B cell (primary cell): ENCODE measurements around the gene KICS2. TPM values are rescaled to one million over a fixed set of nuclear protein-coding genes. Genes with fewer than 3 reads are reported as not detected.

Experiments
- ATAC-seq: fragments of 200-7000 bp; cut with Tn5 transposase; one replicate; pipeline ENCODE4 v1.10.0; 2021; ENCODE audit warnings: low read depth, mild to moderate bottlenecking, moderate number of reproducible peaks, moderate library complexity
- CTCF ChIA-PET: fragments of 350-600 bp; sonication (Branson Sonifier 250); formaldehyde crosslinking; loops from one replicate; lab custom pipeline; 2021; ENCODE audit warnings: antibody characterized with exemption, inconsistent platforms; lab: Charles Lee
- POLR2A ChIA-PET: fragments of 350-600 bp; sonication (Branson Sonifier 250); formaldehyde crosslinking; loops from one replicate; lab custom pipeline; 2021; ENCODE audit warnings: antibody characterized with exemption; lab: Charles Lee
- DNase-seq: peaks from one replicate; pipeline ENCODE4 v3.0.0; 2013
- H2AFZ ChIP-seq: 2 replicates; pipeline ENCODE4 v1.6.1; 2012; ENCODE audit warnings: mild to moderate bottlenecking, low read depth, low read length; ENCODE audit not compliant: insufficient read depth, poor library complexity, severe bottlenecking
- H3K27ac ChIP-seq, 2 donors: 1 replicate in 1 of 2; 2 replicates in 1 of 2; pipeline ENCODE4 v1.5.1; 2012 to 2013; ENCODE audit warnings: low read length in 2 of 2, mild to moderate bottlenecking in 2 of 2, moderate library complexity in 1 of 2
- H3K27me3 ChIP-seq, 4 experiments: fragments of 200-600 bp in 1 of 4; sonication (generic) in 1 of 4; replicated peaks in 1 of 4; 1 replicate in 2 of 4; 2 replicates in 2 of 4; pipeline versions ENCODE4 v1.6.1 to v1.7.0; 2013 to 2016; ENCODE audit warnings: low read length in 3 of 4, mild to moderate bottlenecking in 2 of 4, mixed read lengths in 1 of 4, moderate library complexity in 1 of 4; ENCODE audit not compliant: insufficient read depth in 4 of 4, control insufficient read depth in 3 of 4; ENCODE audit errors: control extremely low read depth in 1 of 4
- H3K36me3 ChIP-seq, 2 experiments: replicated peaks in 1 of 2; 1 replicate in 1 of 2; 2 replicates in 1 of 2; pipeline versions ENCODE4 v1.6.1 to v1.7.1; 2013; ENCODE audit warnings: low read length in 1 of 2; ENCODE audit not compliant: insufficient read depth in 2 of 2, control insufficient read depth in 1 of 2; ENCODE audit errors: control extremely low read depth in 1 of 2, extremely low read depth in 1 of 2
- H3K4me1 ChIP-seq, 2 donors: fragments of 200-600 bp in 1 of 2; sonication (generic) in 1 of 2; 1 replicate in 1 of 2; 2 replicates in 1 of 2; pipeline versions ENCODE4 v1.5.1 to v1.6.1; 2013 to 2017; ENCODE audit warnings: low read length in 2 of 2; ENCODE audit not compliant: control insufficient read depth in 2 of 2, insufficient read depth in 2 of 2
- H3K4me2 ChIP-seq: replicated peaks from 2 replicates; pipeline ENCODE3; 2012; ENCODE audit warnings: mild to moderate bottlenecking, low read depth, low read length; ENCODE audit not compliant: poor library complexity, severe bottlenecking
- H3K4me3 ChIP-seq, 5 experiments: fragments of 200-600 bp in 1 of 5; sonication (generic) in 1 of 5; 1 replicate in 3 of 5; 2 replicates in 2 of 5; pipeline versions ENCODE4 v1.5.1 to v1.7.0; 2011 to 2016; ENCODE audit warnings: low read length in 4 of 5, mild to moderate bottlenecking in 4 of 5, low read depth in 2 of 5, control low read depth in 1 of 5, moderate library complexity in 1 of 5; ENCODE audit not compliant: insufficient read depth in 1 of 5; ENCODE audit errors: control extremely low read depth in 1 of 5, extremely low read depth in 1 of 5
- H3K79me2 ChIP-seq: fragments of 200-600 bp; sonication (generic); one replicate; pipeline ENCODE4 v1.6.0; 2016; ENCODE audit warnings: low read length; ENCODE audit not compliant: control insufficient read depth, insufficient read depth
- H3K9ac ChIP-seq: fragments of 200-600 bp; sonication (generic); 2 replicates; pipeline ENCODE4 v1.6.1; 2017; ENCODE audit warnings: mild to moderate bottlenecking, low read length, moderate library complexity
- H3K9me3 ChIP-seq, 3 donors: one replicate each; pipeline versions ENCODE4 v1.6.1 to v1.7.1; 2013; ENCODE audit warnings: low read length in 2 of 3; ENCODE audit not compliant: control insufficient read depth in 2 of 3, insufficient read depth in 1 of 3; ENCODE audit errors: control extremely low read depth in 1 of 3
- H4K20me1 ChIP-seq: 2 replicates; pipeline ENCODE4 v1.6.0; 2012; ENCODE audit warnings: mild to moderate bottlenecking, low read length; ENCODE audit not compliant: insufficient read depth, control insufficient read depth, poor library complexity, severe bottlenecking
- H3K27ac Mint-ChIP-seq: one replicate; pipeline ENCODE4 v1.8.0; 2021; ENCODE audit warnings: mixed read lengths
- H3K27me3 Mint-ChIP-seq: one replicate; pipeline ENCODE4 v1.8.0; 2021; ENCODE audit warnings: mixed read lengths
- H3K4me1 Mint-ChIP-seq: one replicate; pipeline ENCODE4 v1.8.0; 2021; ENCODE audit warnings: mixed read lengths
- H3K4me3 Mint-ChIP-seq: one replicate; pipeline ENCODE4 v1.8.0; 2021; ENCODE audit warnings: mixed read lengths
- H3K9me3 Mint-ChIP-seq: one replicate; pipeline ENCODE4 v1.8.0; 2022; ENCODE audit warnings: mixed read lengths; ENCODE audit not compliant: insufficient read depth
- EZH2 ChIP-seq: IDR thresholded peaks from 2 replicates; pipeline ENCODE4 v1.6.1; 2012; ENCODE audit warnings: borderline replicate concordance, low read depth, mild to moderate bottlenecking, moderate library complexity, low read length; ENCODE audit not compliant: insufficient read depth, poor library complexity, severe bottlenecking
- WGBS: methylation state at CpG from one replicate; pipeline ENCODE4 v1.1.5; 2013; ENCODE audit warnings: missing lambda C conversion rate; ENCODE audit not compliant: insufficient coverage; 5-methylcytosine and 5-hydroxymethylcytosine counted together
- intact Hi-C: fragments of 100-400 bp; cut with micrococcal nuclease; formaldehyde crosslinking; loops from one replicate; pipeline ENCODE4 v1.10.0; 2022
- polyA plus RNA-seq: library from polyadenylated mRNA; depleted of rRNA; stranded (reverse); fragments of >200 nt; gene quantifications from 2 replicates; pipeline ENCODE4 v1.2.3, GENCODE V29; 2012
- total RNA-seq, 2 donors: library from RNA; stranded (reverse); fragments of 120-200 nt in 1 of 2; gene quantifications; 1 replicate in 1 of 2; 2 replicates in 1 of 2; pipeline versions ENCODE4 v1.2.3 to v1.2.4, GENCODE V29; 2013 to 2022
- TF ChIP-seq, protein P1 (sequence below): fragments of 200-600 bp; IDR thresholded peaks from one replicate; pipeline ENCODE4 v1.8.0; 2022; ENCODE audit warnings: antibody characterized with exemption, mild to moderate bottlenecking

KICS2 gene
- total and polyA plus RNA-seq, 2 donors (not counting 1 experiment from before 2014, with no cell fraction given) = 16.6 to 21.2 TPM

DNA sequence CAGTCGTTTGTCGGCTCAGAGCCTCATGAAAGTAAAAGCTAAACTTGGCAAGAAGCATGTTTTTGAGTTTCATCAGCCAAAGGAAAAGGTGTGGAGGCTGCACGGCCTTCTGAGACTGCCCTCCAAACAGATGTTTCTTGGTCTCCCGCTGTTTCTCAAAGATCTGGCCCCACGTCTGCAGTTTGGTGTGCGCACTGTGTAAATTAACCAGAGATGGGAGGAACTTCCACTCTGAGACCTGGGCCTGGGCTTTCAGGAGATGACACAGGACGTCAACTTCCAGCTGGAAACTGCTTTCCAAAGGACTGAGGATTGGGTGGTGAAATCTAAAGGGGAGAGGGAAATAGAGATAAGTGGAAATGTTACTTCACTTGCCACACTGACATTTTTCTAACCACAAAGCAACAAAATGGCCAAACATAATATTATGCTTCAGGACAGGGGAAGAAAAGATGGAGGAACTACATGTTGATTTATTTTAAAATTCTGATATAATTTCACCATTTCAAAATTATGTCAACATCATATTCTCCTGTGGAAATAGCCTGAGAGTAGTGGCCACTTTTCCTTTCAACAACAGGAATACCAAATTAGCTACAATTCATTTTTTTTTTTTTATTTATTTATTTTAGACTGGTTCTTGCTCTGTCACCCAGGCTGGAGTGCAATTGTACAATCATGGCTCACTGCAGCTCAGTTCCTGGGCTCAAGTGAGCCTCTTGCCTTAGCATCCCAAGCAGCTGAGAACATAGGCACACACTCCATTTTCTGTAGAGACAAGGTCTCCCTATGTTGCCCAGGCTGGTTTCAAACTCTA is 27.6 kb downstream of the KICS2 start:
- CTCF ChIA-PET = no interaction called here
- WGBS = 87% methylated on average over 6 of the region's 7 CpGs
- intact Hi-C loops = no loop called here
- no peak overlapping the region for H3K27ac Mint-ChIP-seq
- no peaks in the 10 kb centered on the region for H3K9me3 Mint-ChIP-seq
- Histone ChIP-seq H3K9me3 (no peaks in the 10 kb centered on the region), H3K9ac (no peak overlapping the region), H3K27me3 (no peaks in the 10 kb centered on the region), H3K4me2 (no peak overlapping the region), H3K27ac (no peak overlapping the region), H3K4me3 (no peak overlapping the region), H2AFZ (no peak overlapping the region), H3K4me1 (no peaks in the 10 kb centered on the region), H4K20me1 (no peaks in the 10 kb centered on the region), H3K36me3 (peaks cover 10 to 25% of the 10 kb centered on the region in 2 experiments), H3K79me2 (no peaks in the 10 kb centered on the region)
- ATAC-seq (no peak), DNase-seq (no peak)
- no peaks in the 10 kb centered on the region for H3K4me1 Mint-ChIP-seq
- POLR2A ChIA-PET = no interaction called here
- H3K27me3 Mint-ChIP-seq = no peaks in the 10 kb centered on the region
- TF ChIP-seq, protein P1, sequence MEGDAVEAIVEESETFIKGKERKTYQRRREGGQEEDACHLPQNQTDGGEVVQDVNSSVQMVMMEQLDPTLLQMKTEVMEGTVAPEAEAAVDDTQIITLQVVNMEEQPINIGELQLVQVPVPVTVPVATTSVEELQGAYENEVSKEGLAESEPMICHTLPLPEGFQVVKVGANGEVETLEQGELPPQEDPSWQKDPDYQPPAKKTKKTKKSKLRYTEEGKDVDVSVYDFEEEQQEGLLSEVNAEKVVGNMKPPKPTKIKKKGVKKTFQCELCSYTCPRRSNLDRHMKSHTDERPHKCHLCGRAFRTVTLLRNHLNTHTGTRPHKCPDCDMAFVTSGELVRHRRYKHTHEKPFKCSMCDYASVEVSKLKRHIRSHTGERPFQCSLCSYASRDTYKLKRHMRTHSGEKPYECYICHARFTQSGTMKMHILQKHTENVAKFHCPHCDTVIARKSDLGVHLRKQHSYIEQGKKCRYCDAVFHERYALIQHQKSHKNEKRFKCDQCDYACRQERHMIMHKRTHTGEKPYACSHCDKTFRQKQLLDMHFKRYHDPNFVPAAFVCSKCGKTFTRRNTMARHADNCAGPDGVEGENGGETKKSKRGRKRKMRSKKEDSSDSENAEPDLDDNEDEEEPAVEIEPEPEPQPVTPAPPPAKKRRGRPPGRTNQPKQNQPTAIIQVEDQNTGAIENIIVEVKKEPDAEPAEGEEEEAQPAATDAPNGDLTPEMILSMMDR = no peak
- TF ChIP-seq EZH2 = no peak
- no peak overlapping the region for H3K4me3 Mint-ChIP-seq

DNA sequence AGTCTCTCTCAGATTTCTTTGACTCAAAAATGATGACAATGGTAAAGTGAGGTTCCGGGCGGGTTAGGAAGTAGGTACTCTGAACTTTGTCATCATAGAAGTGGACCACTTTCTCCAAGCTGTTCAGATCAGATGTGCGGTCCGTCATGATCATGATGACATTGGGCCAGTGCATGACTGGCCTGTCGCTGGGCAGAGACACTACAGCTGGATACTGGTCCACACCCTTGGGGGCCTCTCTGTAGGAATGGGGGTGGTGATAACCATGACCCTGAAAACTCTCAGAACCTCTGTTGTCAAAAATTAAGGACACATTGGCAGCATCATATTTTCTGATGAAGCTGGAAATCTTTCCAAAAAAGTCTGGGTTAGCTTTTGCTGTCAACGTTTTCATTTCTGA is 28.2 kb downstream of the KICS2 start:
- no peaks in the 10 kb centered on the region for H3K27me3 Mint-ChIP-seq
- Histone ChIP-seq H3K9me3 (no peaks in the 10 kb centered on the region), H4K20me1 (no peaks in the 10 kb centered on the region), H3K4me2 (no peak overlapping the region), H3K27me3 (no peaks in the 10 kb centered on the region), H3K4me3 (no peak overlapping the region), H3K36me3 (peaks cover 10 to 25% of the 10 kb centered on the region in 2 experiments), H2AFZ (no peak overlapping the region), H3K27ac (no peak overlapping the region), H3K79me2 (no peaks in the 10 kb centered on the region), H3K4me1 (no peaks in the 10 kb centered on the region), H3K9ac (no peak overlapping the region)
- intact Hi-C loops = no loop called here
- H3K4me3 Mint-ChIP-seq = no peak overlapping the region
- DNase-seq (no peak), ATAC-seq (no peak)
- no peak overlapping the region for H3K27ac Mint-ChIP-seq
- ChIA-PET CTCF (no interaction called here), POLR2A (no interaction called here)
- no peaks in the 10 kb centered on the region for H3K9me3 Mint-ChIP-seq
- 95% methylated on average over 4 of the region's 6 CpGs for WGBS
- no peaks in the 10 kb centered on the region for H3K4me1 Mint-ChIP-seq
- TF ChIP-seq, protein P1 = no peak
- no peak for TF ChIP-seq EZH2
